ENCODE results near the gene NCR1.

GRCh38 chr19:54871696-54872095 is 34.3 kb upstream of the NCR1 start:
- TF ChIP-seq CTCF (IDR thresholded peaks at IDR 0.05 in 2 of 3, conservative IDR thresholded peaks at IDR 0.05 in 1 of 3; ENCODE audit: control insufficient read depth in 2 of 3, extremely low read depth in 1 of 3, insufficient read depth in 1 of 3, low read depth in 3 of 3, low read length in 3 of 3), result no peak
- TF ChIP-seq, protein P1, sequence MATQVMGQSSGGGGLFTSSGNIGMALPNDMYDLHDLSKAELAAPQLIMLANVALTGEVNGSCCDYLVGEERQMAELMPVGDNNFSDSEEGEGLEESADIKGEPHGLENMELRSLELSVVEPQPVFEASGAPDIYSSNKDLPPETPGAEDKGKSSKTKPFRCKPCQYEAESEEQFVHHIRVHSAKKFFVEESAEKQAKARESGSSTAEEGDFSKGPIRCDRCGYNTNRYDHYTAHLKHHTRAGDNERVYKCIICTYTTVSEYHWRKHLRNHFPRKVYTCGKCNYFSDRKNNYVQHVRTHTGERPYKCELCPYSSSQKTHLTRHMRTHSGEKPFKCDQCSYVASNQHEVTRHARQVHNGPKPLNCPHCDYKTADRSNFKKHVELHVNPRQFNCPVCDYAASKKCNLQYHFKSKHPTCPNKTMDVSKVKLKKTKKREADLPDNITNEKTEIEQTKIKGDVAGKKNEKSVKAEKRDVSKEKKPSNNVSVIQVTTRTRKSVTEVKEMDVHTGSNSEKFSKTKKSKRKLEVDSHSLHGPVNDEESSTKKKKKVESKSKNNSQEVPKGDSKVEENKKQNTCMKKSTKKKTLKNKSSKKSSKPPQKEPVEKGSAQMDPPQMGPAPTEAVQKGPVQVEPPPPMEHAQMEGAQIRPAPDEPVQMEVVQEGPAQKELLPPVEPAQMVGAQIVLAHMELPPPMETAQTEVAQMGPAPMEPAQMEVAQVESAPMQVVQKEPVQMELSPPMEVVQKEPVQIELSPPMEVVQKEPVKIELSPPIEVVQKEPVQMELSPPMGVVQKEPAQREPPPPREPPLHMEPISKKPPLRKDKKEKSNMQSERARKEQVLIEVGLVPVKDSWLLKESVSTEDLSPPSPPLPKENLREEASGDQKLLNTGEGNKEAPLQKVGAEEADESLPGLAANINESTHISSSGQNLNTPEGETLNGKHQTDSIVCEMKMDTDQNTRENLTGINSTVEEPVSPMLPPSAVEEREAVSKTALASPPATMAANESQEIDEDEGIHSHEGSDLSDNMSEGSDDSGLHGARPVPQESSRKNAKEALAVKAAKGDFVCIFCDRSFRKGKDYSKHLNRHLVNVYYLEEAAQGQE (IDR thresholded peaks at IDR 0.05; ENCODE audit: low read depth, low read length), result no peak
- no peak for TF ChIP-seq CHD2 (IDR thresholded peaks at IDR 0.05; ENCODE audit: borderline replicate concordance, low read depth, low read length)
- TF ChIP-seq, protein P2, sequence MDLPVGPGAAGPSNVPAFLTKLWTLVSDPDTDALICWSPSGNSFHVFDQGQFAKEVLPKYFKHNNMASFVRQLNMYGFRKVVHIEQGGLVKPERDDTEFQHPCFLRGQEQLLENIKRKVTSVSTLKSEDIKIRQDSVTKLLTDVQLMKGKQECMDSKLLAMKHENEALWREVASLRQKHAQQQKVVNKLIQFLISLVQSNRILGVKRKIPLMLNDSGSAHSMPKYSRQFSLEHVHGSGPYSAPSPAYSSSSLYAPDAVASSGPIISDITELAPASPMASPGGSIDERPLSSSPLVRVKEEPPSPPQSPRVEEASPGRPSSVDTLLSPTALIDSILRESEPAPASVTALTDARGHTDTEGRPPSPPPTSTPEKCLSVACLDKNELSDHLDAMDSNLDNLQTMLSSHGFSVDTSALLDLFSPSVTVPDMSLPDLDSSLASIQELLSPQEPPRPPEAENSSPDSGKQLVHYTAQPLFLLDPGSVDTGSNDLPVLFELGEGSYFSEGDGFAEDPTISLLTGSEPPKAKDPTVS (IDR thresholded peaks at IDR 0.05; ENCODE audit: low read depth, low read length), result no peak
- no peak for TF ChIP-seq SMC3 (IDR thresholded peaks at IDR 0.05; ENCODE audit: borderline replicate concordance, low read length)
- TF ChIP-seq MXI1 (IDR thresholded peaks at IDR 0.05; ENCODE audit: low read depth, low read length), result no peak
- no peak for TF ChIP-seq ETV6 (conservative IDR thresholded peaks at IDR 0.05 in 1 of 2, IDR thresholded peaks at IDR 0.05 in 1 of 2; ENCODE audit: borderline replicate concordance in 1 of 2, low read depth in 1 of 2)
